ENCODE data around the gene MBOAT2.

DNA sequence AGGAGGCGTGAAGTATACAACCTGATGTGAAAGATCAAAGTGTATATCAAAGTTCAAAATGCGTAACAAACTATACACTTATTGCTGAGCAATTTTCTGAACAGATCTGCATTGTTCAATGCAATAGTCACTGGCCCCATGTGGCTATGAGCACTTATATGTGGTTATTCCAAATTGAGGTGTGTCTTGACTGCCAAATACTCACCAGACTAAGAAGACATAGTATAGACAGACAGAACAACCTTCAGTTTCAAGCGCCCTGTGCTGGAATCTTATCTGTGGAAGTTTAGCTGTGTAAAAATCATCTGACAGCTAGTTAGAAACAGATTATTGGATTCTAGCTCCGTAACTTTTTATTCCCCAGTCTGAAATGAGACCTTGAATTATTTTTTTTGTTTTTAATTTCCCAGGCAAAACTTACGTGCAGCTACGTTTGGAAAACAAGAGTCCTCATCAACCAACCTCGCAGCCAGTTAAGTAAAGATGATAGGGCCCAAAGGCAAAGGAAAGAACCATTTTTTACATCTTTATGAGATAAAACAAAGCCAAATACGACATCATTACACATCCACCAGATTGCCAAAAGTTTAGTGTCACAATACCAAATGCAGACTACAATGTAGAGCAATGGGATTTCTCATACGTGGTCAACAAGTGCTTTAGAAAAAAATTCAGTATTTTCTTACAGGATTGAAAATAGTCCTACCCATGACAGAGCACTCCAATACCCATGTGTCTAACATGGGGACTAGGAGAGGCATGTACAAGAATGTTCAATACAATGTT, 37.2 kb downstream of the MBOAT2 start:
- TF ChIP-seq CTCF (conservative IDR thresholded peaks at IDR 0.05 in 1 of 2, IDR thresholded peaks at IDR 0.05 in 1 of 2; ENCODE audit: extremely low read depth in 1 of 2, insufficient read depth in 1 of 2, low read depth in 1 of 2, low read length in 2 of 2) (no peak), EZH2 (IDR thresholded peaks at IDR 0.05; ENCODE audit: borderline replicate concordance, low read length) (no peak)
